ENCODE data around the gene ACBD7. TPM values are rescaled to one million over a fixed set of nuclear protein-coding genes. Genes with fewer than 3 reads are reported as not detected.

ACBD7 gene
- total and polyA plus RNA-seq, 2 donors (not counting 1 experiment from before 2014, with no cell fraction given), result 0.09 to 0.54 TPM

GRCh38 chr10:15112657-15113056 is 24.1 kb upstream of the ACBD7 start:
- no peaks in the 10 kb centered on the region for H3K27me3 ChIP-seq (replicated peaks in 1 of 4; ENCODE audit: control extremely low read depth in 1 of 4, control insufficient read depth in 3 of 4, insufficient read depth in 4 of 4, low read length in 3 of 4)
- no peaks in the 10 kb centered on the region for H3K79me2 ChIP-seq (ENCODE audit: control insufficient read depth, insufficient read depth, low read length)
- no peak overlapping the region for H3K4me3 ChIP-seq (ENCODE audit: control extremely low read depth in 1 of 5, extremely low read depth in 1 of 5, insufficient read depth in 1 of 5, low read depth in 2 of 5, low read length in 4 of 5)
- ChIA-PET CTCF (interaction anchor here (1.6 kb wide), 2 partner anchors 9 to 29 kb away, joined by 4 to 5 read pairs; no protein-coding TSS in a partner anchor), POLR2A (no interaction called here)
- 98% methylated on average over 11 of the region's 13 CpGs for WGBS (ENCODE audit: insufficient coverage)
- ATAC-seq (ENCODE audit: low read depth) (no peak), DNase-seq (no peak)
- H3K4me3 Mint-ChIP-seq, result no peak overlapping the region
- no peak overlapping the region for H3K9ac ChIP-seq (ENCODE audit: low read length)
- H3K9me3 ChIP-seq (ENCODE audit: control extremely low read depth in 1 of 3, control insufficient read depth in 2 of 3, insufficient read depth in 1 of 3, low read length in 2 of 3), result no peaks in the 10 kb centered on the region
- TF ChIP-seq EZH2 (IDR thresholded peaks at IDR 0.05; ENCODE audit: borderline replicate concordance, insufficient read depth, low read depth, low read length, poor library complexity, severe bottlenecking) (no peak), CTCF (IDR thresholded peaks at IDR 0.05) (no peak)
- no peaks in the 10 kb centered on the region for H3K4me1 ChIP-seq (ENCODE audit: control insufficient read depth in 2 of 2, insufficient read depth in 2 of 2, low read length in 2 of 2)
- H2AFZ ChIP-seq (ENCODE audit: insufficient read depth, low read depth, low read length, poor library complexity, severe bottlenecking), result no peak overlapping the region
- H3K36me3 ChIP-seq (replicated peaks in 1 of 2; ENCODE audit: control extremely low read depth in 1 of 2, control insufficient read depth in 1 of 2, extremely low read depth in 1 of 2, insufficient read depth in 2 of 2, low read length in 1 of 2), result peaks cover 0 to 14% of the 10 kb centered on the region in 2 experiments
- no peak overlapping the region for H3K4me2 ChIP-seq (replicated peaks; ENCODE audit: low read depth, low read length, poor library complexity, severe bottlenecking)
- H4K20me1 ChIP-seq (ENCODE audit: control insufficient read depth, insufficient read depth, low read length, poor library complexity, severe bottlenecking), result no peaks in the 10 kb centered on the region
- H3K9me3 Mint-ChIP-seq (ENCODE audit: insufficient read depth), result no peaks in the 10 kb centered on the region
- no peaks in the 10 kb centered on the region for H3K27me3 Mint-ChIP-seq
- H3K27ac Mint-ChIP-seq, result no peak overlapping the region
- H3K27ac ChIP-seq (ENCODE audit: low read length in 2 of 2), result no peak overlapping the region
- H3K4me1 Mint-ChIP-seq, result no peaks in the 10 kb centered on the region
- intact Hi-C loops (cut with micrococcal nuclease), result no loop called here

- no peaks in the 10 kb centered on the region for H3K27me3 ChIP-seq (replicated peaks in 1 of 4; ENCODE audit: control extremely low read depth in 1 of 4, control insufficient read depth in 3 of 4, insufficient read depth in 4 of 4, low read length in 3 of 4)
- H3K4me1 ChIP-seq (ENCODE audit: control insufficient read depth in 2 of 2, insufficient read depth in 2 of 2, low read length in 2 of 2), result peaks cover 0 to 3% of the 10 kb centered on the region in 2 donors
- H3K9me3 Mint-ChIP-seq (ENCODE audit: insufficient read depth), result no peaks in the 10 kb centered on the region
- H4K20me1 ChIP-seq (ENCODE audit: control insufficient read depth, insufficient read depth, low read length, poor library complexity, severe bottlenecking), result peaks cover 10% of the 10 kb centered on the region
- no peak overlapping the region for H3K4me3 ChIP-seq (ENCODE audit: control extremely low read depth in 1 of 5, extremely low read depth in 1 of 5, insufficient read depth in 1 of 5, low read depth in 2 of 5, low read length in 4 of 5)
- ATAC-seq (ENCODE audit: low read depth), result peak; percentile 96
- TF ChIP-seq EZH2 (IDR thresholded peaks at IDR 0.05; ENCODE audit: borderline replicate concordance, insufficient read depth, low read depth, low read length, poor library complexity, severe bottlenecking) (no peak), CTCF (IDR thresholded peaks at IDR 0.05) (peak; percentile 92)
- H3K79me2 ChIP-seq (ENCODE audit: control insufficient read depth, insufficient read depth, low read length), result peaks cover 10% of the 10 kb centered on the region
- peaks cover 6% of the 10 kb centered on the region for H3K4me1 Mint-ChIP-seq
- no peak overlapping the region for H3K4me3 Mint-ChIP-seq
- intact Hi-C loops (cut with micrococcal nuclease), result loop anchor here (2.0 to 5.0 kb wide), 2 partner anchors 62 to 909 kb away; partner anchors contain the start of gene NMT2
- ChIA-PET POLR2A (interaction anchor here (0.6 to 1.1 kb wide), 2 partner anchors 61 to 224 kb away, joined by 3 read pairs; no protein-coding TSS in a partner anchor), CTCF (interaction anchor here (0.6 to 3.5 kb wide), 18 partner anchors 9 to 1323 kb away, joined by 3 to 25 read pairs (median 4); partner anchors contain the start of genes MEIG1 and NMT2)
- H3K4me2 ChIP-seq (replicated peaks; ENCODE audit: low read depth, low read length, poor library complexity, severe bottlenecking), result peak overlapping the region; percentile 35
- H3K36me3 ChIP-seq (replicated peaks in 1 of 2; ENCODE audit: control extremely low read depth in 1 of 2, control insufficient read depth in 1 of 2, extremely low read depth in 1 of 2, insufficient read depth in 2 of 2, low read length in 1 of 2), result peaks cover 7 to 44% of the 10 kb centered on the region in 2 experiments
- 91% methylated on average over 4 of the region's 8 CpGs for WGBS (ENCODE audit: insufficient coverage)
- H3K9me3 ChIP-seq (ENCODE audit: control extremely low read depth in 1 of 3, control insufficient read depth in 2 of 3, insufficient read depth in 1 of 3, low read length in 2 of 3), result no peaks in the 10 kb centered on the region
- DNase-seq, result peak; percentile 76
- no peak overlapping the region for H3K9ac ChIP-seq (ENCODE audit: low read length)
- no peaks in the 10 kb centered on the region for H3K27me3 Mint-ChIP-seq
- peak overlapping the region; percentile 43 for H3K27ac Mint-ChIP-seq
- H2AFZ ChIP-seq (ENCODE audit: insufficient read depth, low read depth, low read length, poor library complexity, severe bottlenecking), result no peak overlapping the region
- peak overlapping the region in 1 of 2 donors; percentile 10 for H3K27ac ChIP-seq (ENCODE audit: low read length in 2 of 2)
Measured at GRCh38 chr10:15106352-15107013, 17.9 kb upstream of the ACBD7 start.
